Gastroesophageal sphincter (tissue), 4 donors: ENCODE results near the gene CDKAL1. TPM values are rescaled to one million over a fixed set of nuclear protein-coding genes. Genes with fewer than 3 reads are reported as not detected.

Source experiments
- ATAC-seq: fragments of 150-250 bp; one replicate; pipeline ENCODE4 v1.9.1; 2016; ENCODE audit warnings: mild to moderate bottlenecking, moderate library complexity
- H3K27ac ChIP-seq, 4 donors: fragments of 200-600 bp; sonication (generic) in 3 of 4; 1 replicate in 3 of 4; 2 replicates in 1 of 4; pipeline ENCODE4 v1.5.1; 2016 to 2019
- H3K27me3 ChIP-seq: fragments of 200-600 bp; sonication (generic); one replicate; pipeline ENCODE4 v1.5.1; 2019
- H3K36me3 ChIP-seq, 2 donors: fragments of 200-600 bp; sonication (generic); one replicate each; pipeline ENCODE4 v1.5.1; 2019; ENCODE audit warnings: control low read depth in 1 of 2
- H3K4me1 ChIP-seq, 3 donors: fragments of 200-600 bp; sonication (generic); 1 replicate in 2 of 3; 2 replicates in 1 of 3; pipeline ENCODE4 v1.5.1; 2016 to 2019; ENCODE audit warnings: control low read depth in 2 of 3
- H3K4me3 ChIP-seq, 2 donors: fragments of 200-600 bp; sonication (generic); one replicate each; pipeline ENCODE4 v1.5.1; 2019; ENCODE audit warnings: mild to moderate bottlenecking in 1 of 2, moderate library complexity in 1 of 2
- H3K9me3 ChIP-seq, 3 donors: fragments of 200-600 bp; sonication (generic); one replicate each; pipeline ENCODE4 v1.5.1; 2017 to 2019; ENCODE audit warnings: control low read depth in 2 of 3
- CTCF ChIP-seq, 4 experiments: fragments of 200-600 bp in 2 of 4; fragments of 450-650 bp in 2 of 4; sonication (generic) in 1 of 4; IDR thresholded peaks; one replicate each; pipeline ENCODE4 v1.5.1; 2017 to 2019; ENCODE audit warnings: antibody characterized with exemption in 4 of 4, mild to moderate bottlenecking in 2 of 4, moderate library complexity in 2 of 4
- EP300 ChIP-seq: sonication (generic); formaldehyde crosslinking; IDR thresholded peaks from one replicate; pipeline ENCODE4 v1.6.1; 2017; ENCODE audit warnings: antibody characterized with exemption, mild to moderate bottlenecking
- POLR2A ChIP-seq, 2 donors: fragments of 450-650 bp; IDR thresholded peaks; one replicate each; pipeline ENCODE4 v1.6.1; 2017; ENCODE audit warnings: antibody characterized with exemption in 2 of 2, mild to moderate bottlenecking in 2 of 2, moderate library complexity in 1 of 2
- POLR2AphosphoS5 ChIP-seq: sonication (generic); formaldehyde crosslinking; IDR thresholded peaks from one replicate; pipeline ENCODE4 v1.6.1; 2017; ENCODE audit warnings: antibody characterized with exemption
- WGBS, 2 donors: methylation state at CpG; one replicate each; pipeline ENCODE4 v1.1.5; 2018; ENCODE audit warnings: low coverage in 1 of 2; 5-methylcytosine and 5-hydroxymethylcytosine counted together
- total RNA-seq, 4 donors: library from RNA; depleted of rRNA; stranded (reverse); fragments of >200 nt; gene quantifications; one replicate each; pipeline ENCODE4 v1.1.0, GENCODE V29; 2016

CDKAL1 gene
- total RNA-seq, 4 donors from 2014 or later: 10.9 to 17.9 (median 15.0) TPM

GRCh38 chr6:20769631-20770030 is 235.4 kb downstream of the CDKAL1 start:
- 83 to 96% methylated on average over 3 of the region's 3 CpGs for WGBS, 2 donors
- Histone ChIP-seq H3K4me3 (no peak overlapping the region), H3K4me1 (no peaks in the 10 kb centered on the region), H3K27me3 (no peaks in the 10 kb centered on the region), H3K27ac (no peak overlapping the region), H3K9me3 (no peaks in the 10 kb centered on the region), H3K36me3 (no peaks in the 10 kb centered on the region)
- TF ChIP-seq POLR2A (IDR thresholded peaks at IDR 0.05) (no peak), EP300 (no peak), CTCF (IDR thresholded peaks at IDR 0.05) (no peak), POLR2AphosphoS5 (no peak)
- no peak for ATAC-seq

GRCh38 chr6:20770773-20771172 is 236.5 kb downstream of the CDKAL1 start:
- H3K9me3 ChIP-seq: no peaks in the 10 kb centered on the region
- no peaks in the 10 kb centered on the region for H3K4me1 ChIP-seq

GRCh38 chr6:20771409-20771808 is 237.2 kb downstream of the CDKAL1 start:
- Histone ChIP-seq H3K4me1 (no peaks in the 10 kb centered on the region), H3K36me3 (no peaks in the 10 kb centered on the region), H3K4me3 (no peak overlapping the region), H3K9me3 (no peaks in the 10 kb centered on the region), H3K27ac (no peak overlapping the region), H3K27me3 (no peaks in the 10 kb centered on the region)
- WGBS, 2 donors: 82 to 93% methylated on average over 5 of the region's 6 CpGs
- TF ChIP-seq POLR2AphosphoS5 (no peak), CTCF (IDR thresholded peaks at IDR 0.05) (no peak), EP300 (no peak), POLR2A (IDR thresholded peaks at IDR 0.05) (no peak)
- no peak for ATAC-seq

More at GRCh38 chr6:20770773-20771172, 236.5 kb downstream of the CDKAL1 start:
- Histone ChIP-seq H3K27me3 (no peaks in the 10 kb centered on the region), H3K27ac (no peak overlapping the region), H3K4me3 (no peak overlapping the region), H3K36me3 (no peaks in the 10 kb centered on the region)
- TF ChIP-seq CTCF (IDR thresholded peaks at IDR 0.05) (no peak), POLR2A (IDR thresholded peaks at IDR 0.05) (no peak)
- WGBS, 2 donors: 67 to 71% methylated on average over 1 of the region's 1 CpG
- ATAC-seq: no peak

- WGBS, 2 donors: 80% methylated on average over 1 of the region's 1 CpG; no CpG with 5 or more reads in 1 of the 2 donors
- H3K4me1 ChIP-seq: no peaks in the 10 kb centered on the region
- ATAC-seq: no peak
- no peaks in the 10 kb centered on the region for H3K36me3 ChIP-seq
- H3K4me3 ChIP-seq: no peak overlapping the region
- H3K27ac ChIP-seq: no peak overlapping the region
- H3K9me3 ChIP-seq: no peaks in the 10 kb centered on the region
- TF ChIP-seq EP300 (no peak), POLR2A (IDR thresholded peaks at IDR 0.05) (no peak), POLR2AphosphoS5 (no peak), CTCF (IDR thresholded peaks at IDR 0.05) (no peak)
- H3K27me3 ChIP-seq: no peaks in the 10 kb centered on the region
Observed at GRCh38 chr6:20773822-20774221, 239.6 kb downstream of the CDKAL1 start.

GRCh38 chr6:20775981-20776380 is 241.7 kb downstream of the CDKAL1 start:
- ATAC-seq: no peak
- Histone ChIP-seq H3K4me3 (no peak overlapping the region), H3K4me1 (no peaks in the 10 kb centered on the region), H3K9me3 (no peaks in the 10 kb centered on the region), H3K27me3 (no peaks in the 10 kb centered on the region), H3K27ac (no peak overlapping the region), H3K36me3 (no peaks in the 10 kb centered on the region)
- no peak for TF ChIP-seq POLR2AphosphoS5
- no peak for TF ChIP-seq POLR2A (IDR thresholded peaks at IDR 0.05)
- TF ChIP-seq CTCF (IDR thresholded peaks at IDR 0.05): no peak
- no peak for TF ChIP-seq EP300
- WGBS, 2 donors: 86 to 88% methylated on average over 1 of the region's 1 CpG
